HepG2 (cell line): ENCODE measurements around the gene ARHGEF16. TPM values are rescaled to one million over a fixed set of nuclear protein-coding genes. Genes with fewer than 3 reads are reported as not detected.

Experiments used
- ATRX ChIP-seq: sonication (generic); formaldehyde crosslinking; IDR thresholded peaks from 2 replicates; pipeline ENCODE4 v1.4.0; 2020; ENCODE audit warnings: missing genetic modification reagents, borderline replicate concordance
- BORCS8-MEF2B ChIP-seq: sonication (generic); formaldehyde crosslinking; IDR thresholded peaks from 2 replicates; pipeline ENCODE4 v1.8.0; 2022; ENCODE audit warnings: mild to moderate bottlenecking, missing genetic modification reagents
- CCAR2 ChIP-seq: fragments of 200-400 bp; formaldehyde crosslinking; optimal IDR thresholded peaks from 2 replicates; pipeline ENCODE3; 2018; ENCODE audit warnings: low read depth, mild to moderate bottlenecking, low read length, moderate library complexity
- ELF4 ChIP-seq: sonication (generic); formaldehyde crosslinking; IDR thresholded peaks from 2 replicates; pipeline ENCODE4 v1.5.0; 2020; ENCODE audit warnings: missing genetic modification reagents, mild to moderate bottlenecking, moderate library complexity, borderline replicate concordance
- FOXJ3 ChIP-seq: sonication (generic); formaldehyde crosslinking; IDR thresholded peaks from 2 replicates; pipeline ENCODE4 v1.4.0; 2020; ENCODE audit warnings: missing genetic modification reagents, mild to moderate bottlenecking, borderline replicate concordance
- HNRNPUL1 ChIP-seq: fragments of 200-400 bp; formaldehyde crosslinking; IDR thresholded peaks from 2 replicates; pipeline ENCODE4 v1.6.1; 2017; ENCODE audit warnings: low read depth, mild to moderate bottlenecking, low read length, moderate library complexity
- SIX4 ChIP-seq: sonication (generic); formaldehyde crosslinking; IDR thresholded peaks from 2 replicates; pipeline ENCODE4 v1.4.0; 2020; ENCODE audit warnings: missing genetic modification reagents
- ZMYM2 ChIP-seq: sonication (generic); formaldehyde crosslinking; IDR thresholded peaks from 2 replicates; pipeline ENCODE4 v1.8.0; 2022; ENCODE audit warnings: mild to moderate bottlenecking, missing genetic modification reagents
- ZNF232 ChIP-seq: sonication (generic); formaldehyde crosslinking; IDR thresholded peaks from 2 replicates; pipeline ENCODE4 v1.4.0; 2020; ENCODE audit warnings: missing genetic modification reagents, borderline replicate concordance
- ZNF670 ChIP-seq: sonication (generic); formaldehyde crosslinking; IDR thresholded peaks from 2 replicates; pipeline ENCODE4 v1.8.0; 2022; ENCODE audit warnings: mild to moderate bottlenecking, missing genetic modification reagents, borderline replicate concordance
- ZNF746 ChIP-seq: sonication (generic); formaldehyde crosslinking; IDR thresholded peaks from 2 replicates; pipeline ENCODE4 v1.8.0; 2022; ENCODE audit warnings: mild to moderate bottlenecking, missing genetic modification reagents
- ZNF747 ChIP-seq: sonication (generic); formaldehyde crosslinking; IDR thresholded peaks from 2 replicates; pipeline ENCODE4 v1.8.1; 2023; ENCODE audit warnings: missing genetic modification reagents, mild to moderate bottlenecking, borderline replicate concordance
- ZNF772 ChIP-seq: sonication (generic); formaldehyde crosslinking; IDR thresholded peaks from 2 replicates; pipeline ENCODE4 v1.5.0; 2020; ENCODE audit warnings: mild to moderate bottlenecking, missing genetic modification reagents
- ZSCAN21 ChIP-seq: sonication (generic); formaldehyde crosslinking; IDR thresholded peaks from 2 replicates; pipeline ENCODE4 v1.8.0; 2022; ENCODE audit warnings: mild to moderate bottlenecking, missing genetic modification reagents, moderate library complexity, borderline replicate concordance
- polyA plus RNA-seq, 8 experiments: library from polyadenylated mRNA; depleted of rRNA in 3 of 8; stranded (reverse) in 7 of 8; unstranded in 1 of 8; fragments of >200 nt; fragmentation: Illumina TruSeq in 4 of 8; extraction: Trizol in 4 of 8; gene quantifications; 2 replicates each; pipeline versions ENCODE4 v1.2.1 to v1.2.3, GENCODE V29; 2011 to 2016; ENCODE audit warnings: low read depth in 4 of 8, missing spikeins in 1 of 8, mixed read lengths in 1 of 8; ENCODE audit not compliant: insufficient read depth in 1 of 8
- total RNA-seq, 5 experiments: library from RNA; depleted of rRNA; stranded (reverse); fragments of >200 nt; fragmentation: Illumina TruSeq; extraction: Trizol; gene quantifications; 2 replicates each; pipeline ENCODE4 v1.2.3, GENCODE V29; 2016; ENCODE audit warnings: low read depth in 1 of 5
- TF ChIP-seq, protein P1 (sequence below): sonication (generic); formaldehyde crosslinking; IDR thresholded peaks from 2 replicates; pipeline ENCODE4 v1.5.0; 2020; ENCODE audit warnings: missing genetic modification reagents
- TF ChIP-seq, protein P2 (sequence below): sonication (generic); formaldehyde crosslinking; IDR thresholded peaks from 2 replicates; pipeline ENCODE4 v1.9.0; 2021; ENCODE audit warnings: missing genetic modification reagents, mild to moderate bottlenecking, borderline replicate concordance
- TF ChIP-seq, protein P3 (sequence below): sonication (generic); formaldehyde crosslinking; conservative IDR thresholded peaks from 2 replicates; pipeline ENCODE4 v1.4.0; 2020; ENCODE audit warnings: missing genetic modification reagents
- TF ChIP-seq, protein P4 (sequence below): sonication (generic); formaldehyde crosslinking; IDR thresholded peaks from 2 replicates; pipeline ENCODE4 v1.5.0; 2020; ENCODE audit warnings: mild to moderate bottlenecking, low read depth, missing genetic modification reagents, borderline replicate concordance
- TF ChIP-seq, protein P5 (sequence below): sonication (generic); formaldehyde crosslinking; IDR thresholded peaks from 2 replicates; pipeline ENCODE4 v1.8.1; 2022; ENCODE audit warnings: low read depth, mild to moderate bottlenecking, missing genetic modification reagents

The ARHGEF16 gene
- total and polyA plus RNA-seq, 2 of the 13 experiments (the other 11 are each of a cell fraction or from before 2014, with no cell fraction given), result 20.3 to 39.9 TPM

DNA sequence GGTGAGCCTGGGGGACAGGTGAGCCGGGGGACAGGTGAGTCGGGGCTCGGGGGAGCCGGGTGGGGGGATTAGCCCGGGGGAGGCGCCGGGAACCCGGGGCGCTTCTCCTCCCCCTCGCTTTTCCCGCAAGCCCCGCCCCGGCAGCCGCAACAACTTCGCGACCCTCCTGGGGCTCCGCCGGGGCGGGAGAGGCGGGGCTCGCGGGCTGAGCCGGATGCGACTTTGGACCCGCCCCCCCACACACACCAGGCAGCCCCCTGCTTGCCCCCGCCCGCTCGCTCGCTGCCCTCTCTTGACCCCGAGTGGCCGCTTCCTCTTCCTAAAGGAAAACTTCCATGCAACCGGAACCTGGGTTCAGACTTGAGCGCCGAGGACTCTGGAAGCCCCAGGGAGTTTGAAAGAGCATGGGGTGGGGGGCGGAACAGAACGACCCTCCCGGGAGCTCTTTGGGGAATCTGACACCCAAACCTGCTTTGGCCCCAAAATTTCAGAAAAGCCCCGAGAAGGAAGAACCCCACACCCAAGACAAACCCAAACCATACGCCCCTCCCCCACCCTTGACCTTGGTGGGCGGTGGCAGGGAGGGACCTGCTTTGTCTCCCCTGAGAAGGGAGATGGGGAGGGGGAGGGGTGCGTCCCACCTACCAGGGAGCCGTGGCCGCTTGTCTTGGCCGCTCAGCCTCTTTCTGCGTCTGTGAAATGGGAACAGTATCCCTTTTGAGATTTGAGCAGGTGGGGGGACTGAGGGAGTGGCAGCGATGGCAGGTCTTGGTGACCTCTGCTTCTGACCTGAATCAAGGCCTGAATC lies 550 bp downstream of the ARHGEF16 start (continued):
- TF ChIP-seq ZNF747 (CRISPR knock-in tag) (no peak), ATRX (no peak), CCAR2 (no peak), ZSCAN21 (0 out of 2 replicates have a peak, but pooled peaks have one; percentile 36), ZNF232 (no peak), ELF4 (CRISPR knock-in tag) (no peak), ZNF670 (no peak), HNRNPUL1 (no peak), ZMYM2 (CRISPR knock-in tag) (no peak), FOXJ3 (no peak), ZNF772 (CRISPR knock-in tag) (no peak; the same call in 1 of the 2 replicates), BORCS8-MEF2B (CRISPR knock-in tag) (no peak), ZNF746 (CRISPR knock-in tag) (no peak; the same call in none of the 2 replicates), SIX4 (0 out of 2 replicates have a peak, but pooled peaks have one; percentile 13)
- TF ChIP-seq, protein P1, sequence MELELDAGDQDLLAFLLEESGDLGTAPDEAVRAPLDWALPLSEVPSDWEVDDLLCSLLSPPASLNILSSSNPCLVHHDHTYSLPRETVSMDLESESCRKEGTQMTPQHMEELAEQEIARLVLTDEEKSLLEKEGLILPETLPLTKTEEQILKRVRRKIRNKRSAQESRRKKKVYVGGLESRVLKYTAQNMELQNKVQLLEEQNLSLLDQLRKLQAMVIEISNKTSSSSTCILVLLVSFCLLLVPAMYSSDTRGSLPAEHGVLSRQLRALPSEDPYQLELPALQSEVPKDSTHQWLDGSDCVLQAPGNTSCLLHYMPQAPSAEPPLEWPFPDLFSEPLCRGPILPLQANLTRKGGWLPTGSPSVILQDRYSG (CRISPR knock-in tag), result no peak
- TF ChIP-seq, protein P2, sequence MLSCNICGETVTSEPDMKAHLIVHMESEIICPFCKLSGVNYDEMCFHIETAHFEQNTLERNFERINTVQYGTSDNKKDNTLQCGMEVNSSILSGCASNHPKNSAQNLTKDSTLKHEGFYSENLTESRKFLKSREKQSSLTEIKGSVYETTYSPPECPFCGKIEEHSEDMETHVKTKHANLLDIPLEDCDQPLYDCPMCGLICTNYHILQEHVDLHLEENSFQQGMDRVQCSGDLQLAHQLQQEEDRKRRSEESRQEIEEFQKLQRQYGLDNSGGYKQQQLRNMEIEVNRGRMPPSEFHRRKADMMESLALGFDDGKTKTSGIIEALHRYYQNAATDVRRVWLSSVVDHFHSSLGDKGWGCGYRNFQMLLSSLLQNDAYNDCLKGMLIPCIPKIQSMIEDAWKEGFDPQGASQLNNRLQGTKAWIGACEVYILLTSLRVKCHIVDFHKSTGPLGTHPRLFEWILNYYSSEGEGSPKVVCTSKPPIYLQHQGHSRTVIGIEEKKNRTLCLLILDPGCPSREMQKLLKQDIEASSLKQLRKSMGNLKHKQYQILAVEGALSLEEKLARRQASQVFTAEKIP (CRISPR knock-in tag), result no peak
- TF ChIP-seq, protein P3, sequence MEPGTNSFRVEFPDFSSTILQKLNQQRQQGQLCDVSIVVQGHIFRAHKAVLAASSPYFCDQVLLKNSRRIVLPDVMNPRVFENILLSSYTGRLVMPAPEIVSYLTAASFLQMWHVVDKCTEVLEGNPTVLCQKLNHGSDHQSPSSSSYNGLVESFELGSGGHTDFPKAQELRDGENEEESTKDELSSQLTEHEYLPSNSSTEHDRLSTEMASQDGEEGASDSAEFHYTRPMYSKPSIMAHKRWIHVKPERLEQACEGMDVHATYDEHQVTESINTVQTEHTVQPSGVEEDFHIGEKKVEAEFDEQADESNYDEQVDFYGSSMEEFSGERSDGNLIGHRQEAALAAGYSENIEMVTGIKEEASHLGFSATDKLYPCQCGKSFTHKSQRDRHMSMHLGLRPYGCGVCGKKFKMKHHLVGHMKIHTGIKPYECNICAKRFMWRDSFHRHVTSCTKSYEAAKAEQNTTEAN (CRISPR knock-in tag), result no peak
- TF ChIP-seq, protein P4, sequence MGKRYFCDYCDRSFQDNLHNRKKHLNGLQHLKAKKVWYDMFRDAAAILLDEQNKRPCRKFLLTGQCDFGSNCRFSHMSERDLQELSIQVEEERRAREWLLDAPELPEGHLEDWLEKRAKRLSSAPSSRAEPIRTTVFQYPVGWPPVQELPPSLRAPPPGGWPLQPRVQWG (CRISPR knock-in tag), result no peak
- TF ChIP-seq, protein P5, sequence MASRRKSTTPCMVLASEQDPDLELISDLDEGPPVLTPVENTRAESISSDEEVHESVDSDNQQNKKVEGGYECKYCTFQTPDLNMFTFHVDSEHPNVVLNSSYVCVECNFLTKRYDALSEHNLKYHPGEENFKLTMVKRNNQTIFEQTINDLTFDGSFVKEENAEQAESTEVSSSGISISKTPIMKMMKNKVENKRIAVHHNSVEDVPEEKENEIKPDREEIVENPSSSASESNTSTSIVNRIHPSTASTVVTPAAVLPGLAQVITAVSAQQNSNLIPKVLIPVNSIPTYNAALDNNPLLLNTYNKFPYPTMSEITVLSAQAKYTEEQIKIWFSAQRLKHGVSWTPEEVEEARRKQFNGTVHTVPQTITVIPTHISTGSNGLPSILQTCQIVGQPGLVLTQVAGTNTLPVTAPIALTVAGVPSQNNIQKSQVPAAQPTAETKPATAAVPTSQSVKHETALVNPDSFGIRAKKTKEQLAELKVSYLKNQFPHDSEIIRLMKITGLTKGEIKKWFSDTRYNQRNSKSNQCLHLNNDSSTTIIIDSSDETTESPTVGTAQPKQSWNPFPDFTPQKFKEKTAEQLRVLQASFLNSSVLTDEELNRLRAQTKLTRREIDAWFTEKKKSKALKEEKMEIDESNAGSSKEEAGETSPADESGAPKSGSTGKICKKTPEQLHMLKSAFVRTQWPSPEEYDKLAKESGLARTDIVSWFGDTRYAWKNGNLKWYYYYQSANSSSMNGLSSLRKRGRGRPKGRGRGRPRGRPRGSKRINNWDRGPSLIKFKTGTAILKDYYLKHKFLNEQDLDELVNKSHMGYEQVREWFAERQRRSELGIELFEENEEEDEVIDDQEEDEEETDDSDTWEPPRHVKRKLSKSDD, result no peak
